MCF 10A (cell line): Measurements from ENCODE around the gene TMEM40. TPM values are rescaled to one million over a fixed set of nuclear protein-coding genes. Genes with fewer than 3 reads are reported as not detected.
"Not testable (repeated sequence)": the region's sequence is repeated elsewhere in the genome, so short reads cannot be mapped to it uniquely, and the experiment has no call there.

Experiments
- BruUV-seq: library from RNA; stranded (reverse); fragments of 400-500 nt; replicated peaks from 2 replicates; lab custom pipeline; 2021; lab: Mats Ljungman, UMichigan
- CTCF ChIA-PET: fragments of 300-600 bp; sonication (Branson Sonifier 250); formaldehyde crosslinking; extraction: SDS; loops from one replicate; lab custom pipeline; 2021; ENCODE audit warnings: antibody characterized with exemption, inconsistent platforms; lab: Yijun Ruan, JAX
- POLR2A ChIA-PET: fragments of 300-600, 350-650 bp; sonication (Branson Sonifier 250); formaldehyde crosslinking; extraction: SDS; loops from one replicate; lab custom pipeline; 2020; ENCODE audit warnings: antibody characterized with exemption, inconsistent platforms; lab: Yijun Ruan, JAX
- DNase-seq: peaks from one replicate; pipeline ENCODE4 v3.0.0-alpha.2; 2018; ENCODE audit not compliant: unreplicated experiment
- H3K27ac Mint-ChIP-seq: one replicate; pipeline ENCODE4 v1.8.0; 2022; ENCODE audit warnings: mild to moderate bottlenecking, low read depth, mixed read lengths; ENCODE audit not compliant: unreplicated experiment
- H3K27me3 Mint-ChIP-seq: one replicate; pipeline ENCODE4 v1.8.0; 2022; ENCODE audit warnings: mixed read lengths; ENCODE audit not compliant: insufficient read depth, unreplicated experiment
- H3K36me3 Mint-ChIP-seq: one replicate; pipeline ENCODE4 v1.8.0; 2022; ENCODE audit warnings: mild to moderate bottlenecking, moderate library complexity, mixed read lengths; ENCODE audit not compliant: insufficient read depth, unreplicated experiment
- H3K4me1 Mint-ChIP-seq: one replicate; pipeline ENCODE4 v1.8.0; 2022; ENCODE audit warnings: mixed read lengths; ENCODE audit not compliant: insufficient read depth, unreplicated experiment
- H3K4me3 Mint-ChIP-seq: one replicate; pipeline ENCODE4 v1.8.0; 2022; ENCODE audit warnings: mild to moderate bottlenecking, moderate library complexity, mixed read lengths; ENCODE audit not compliant: unreplicated experiment
- H3K9me3 Mint-ChIP-seq: one replicate; pipeline ENCODE4 v1.8.0; 2022; ENCODE audit warnings: mixed read lengths; ENCODE audit not compliant: unreplicated experiment
- intact Hi-C: fragments of 100-400 bp; cut with micrococcal nuclease; formaldehyde crosslinking; loops from 2 replicates; pipeline ENCODE4 v1.14.1; 2022
- total RNA-seq: library from RNA; stranded (reverse); gene quantifications from 2 replicates; pipeline ENCODE4 v1.2.3, GENCODE V29; 2022
- TF ChIP-seq, protein P1 (sequence below): fragments of 200-600 bp; IDR thresholded peaks from one replicate; pipeline ENCODE4 v1.8.0; 2022; ENCODE audit warnings: antibody characterized with exemption, mild to moderate bottlenecking; ENCODE audit not compliant: unreplicated experiment

TMEM40 gene
- total RNA-seq, 1 experiment from 2014 or later = 58.4 TPM

GRCh38 chr3:12727937-12728336 is 31.1 kb downstream of the TMEM40 start:
- ChIA-PET CTCF (interaction anchor here (2.9 kb wide), 1 partner anchor 8 kb away, joined by 9 read pairs; no protein-coding TSS in a partner anchor), POLR2A (no interaction called here)
- H3K9me3 Mint-ChIP-seq = peaks cover 10% of the 10 kb centered on the region
- H3K27me3 Mint-ChIP-seq = no peaks in the 10 kb centered on the region
- peaks cover 6% of the 10 kb centered on the region for H3K36me3 Mint-ChIP-seq
- intact Hi-C loops = no loop called here
- H3K4me3 Mint-ChIP-seq = no peak overlapping the region
- H3K27ac Mint-ChIP-seq = no peak overlapping the region
- no peaks in the 10 kb centered on the region for H3K4me1 Mint-ChIP-seq
- no peak for DNase-seq
- TF ChIP-seq, protein P1, sequence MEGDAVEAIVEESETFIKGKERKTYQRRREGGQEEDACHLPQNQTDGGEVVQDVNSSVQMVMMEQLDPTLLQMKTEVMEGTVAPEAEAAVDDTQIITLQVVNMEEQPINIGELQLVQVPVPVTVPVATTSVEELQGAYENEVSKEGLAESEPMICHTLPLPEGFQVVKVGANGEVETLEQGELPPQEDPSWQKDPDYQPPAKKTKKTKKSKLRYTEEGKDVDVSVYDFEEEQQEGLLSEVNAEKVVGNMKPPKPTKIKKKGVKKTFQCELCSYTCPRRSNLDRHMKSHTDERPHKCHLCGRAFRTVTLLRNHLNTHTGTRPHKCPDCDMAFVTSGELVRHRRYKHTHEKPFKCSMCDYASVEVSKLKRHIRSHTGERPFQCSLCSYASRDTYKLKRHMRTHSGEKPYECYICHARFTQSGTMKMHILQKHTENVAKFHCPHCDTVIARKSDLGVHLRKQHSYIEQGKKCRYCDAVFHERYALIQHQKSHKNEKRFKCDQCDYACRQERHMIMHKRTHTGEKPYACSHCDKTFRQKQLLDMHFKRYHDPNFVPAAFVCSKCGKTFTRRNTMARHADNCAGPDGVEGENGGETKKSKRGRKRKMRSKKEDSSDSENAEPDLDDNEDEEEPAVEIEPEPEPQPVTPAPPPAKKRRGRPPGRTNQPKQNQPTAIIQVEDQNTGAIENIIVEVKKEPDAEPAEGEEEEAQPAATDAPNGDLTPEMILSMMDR = no peak
- BruUV-seq = no TSS peak

- Mint-ChIP-seq H3K36me3 (peaks cover 5% of the 10 kb centered on the region), H3K9me3 (peaks cover 6% of the 10 kb centered on the region), H3K4me3 (no peak overlapping the region), H3K27me3 (no peaks in the 10 kb centered on the region), H3K4me1 (no peaks in the 10 kb centered on the region), H3K27ac (no peak overlapping the region)
- POLR2A ChIA-PET = no interaction called here
- DNase-seq = no peak
- intact Hi-C loops = no loop called here
- TF ChIP-seq, protein P1 = no peak
- BruUV-seq = no TSS peak
- CTCF ChIA-PET = interaction anchor here (2.9 kb wide), 1 partner anchor 7 kb away, joined by 9 read pairs; no protein-coding TSS in a partner anchor
These were observed 31.6 kb downstream of the TMEM40 start for GRCh38 chr3:12727481-12727880.

DNA sequence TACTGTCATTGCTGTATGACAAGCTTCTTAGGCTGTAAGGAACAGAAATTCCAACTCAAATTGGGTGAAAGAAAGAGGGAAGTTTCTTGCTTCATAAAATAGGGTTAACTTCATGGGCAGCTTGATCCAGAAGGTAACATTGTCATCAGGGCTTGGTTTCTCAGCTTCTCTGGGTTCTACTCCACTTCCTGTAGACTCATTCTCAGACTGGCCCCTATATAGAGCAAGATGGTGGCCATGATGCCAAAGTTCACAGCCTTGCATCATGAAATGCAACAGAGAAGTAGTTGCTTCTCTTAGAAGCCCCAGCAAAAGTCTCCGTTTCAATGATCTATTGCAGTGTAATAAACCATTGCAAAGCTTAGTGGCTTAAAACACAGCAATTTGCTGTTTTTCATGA is 33.6 kb downstream of the TMEM40 start:
- H3K27ac Mint-ChIP-seq = no peak overlapping the region
- intact Hi-C loops = no loop called here

DNA sequence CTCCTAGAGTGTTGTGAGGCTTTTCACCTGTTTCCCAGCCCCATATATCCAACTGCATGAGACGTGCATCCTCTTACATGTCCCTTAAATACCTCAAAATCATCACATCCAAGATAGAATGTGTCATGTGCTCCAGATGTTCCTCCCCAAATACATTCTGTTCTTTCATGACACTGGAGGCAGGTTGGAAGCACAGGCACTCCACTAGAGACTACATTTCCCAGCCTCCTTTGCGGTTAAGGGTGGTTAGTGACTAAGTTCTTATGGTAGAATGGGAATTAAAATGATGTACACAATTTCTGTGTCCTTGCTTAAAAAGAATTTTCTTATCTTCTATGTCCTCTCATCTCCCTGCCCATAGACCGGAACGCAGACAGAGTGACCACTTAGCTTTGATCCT is 34.3 kb downstream of the TMEM40 start:
- no peaks in the 10 kb centered on the region for H3K36me3 Mint-ChIP-seq
- BruUV-seq = no TSS peak
- POLR2A ChIA-PET = interaction anchor here (0.6 kb wide), 1 partner anchor 224 kb away, joined by 3 read pairs; no protein-coding TSS in a partner anchor
- no peak overlapping the region for H3K27ac Mint-ChIP-seq
- peaks cover 4% of the 10 kb centered on the region for H3K4me1 Mint-ChIP-seq
- intact Hi-C loops = no loop called here
- H3K9me3 Mint-ChIP-seq = no peaks in the 10 kb centered on the region
- no peak for DNase-seq
- H3K27me3 Mint-ChIP-seq = no peaks in the 10 kb centered on the region
- CTCF ChIA-PET = interaction anchor here (1.1 to 1.4 kb wide), 2 partner anchors 16 to 48 kb away, joined by 3 read pairs; no protein-coding TSS in a partner anchor
- TF ChIP-seq, protein P1 = no peak
- no peak overlapping the region for H3K4me3 Mint-ChIP-seq

More for the DNA sequence above, 33.6 kb downstream of the TMEM40 start:
- H3K4me3 Mint-ChIP-seq = no peak overlapping the region
- H3K36me3 Mint-ChIP-seq = no peaks in the 10 kb centered on the region
- no peaks in the 10 kb centered on the region for H3K4me1 Mint-ChIP-seq
- TF ChIP-seq, protein P1 = no peak
- H3K9me3 Mint-ChIP-seq = no peaks in the 10 kb centered on the region
- no TSS peak for BruUV-seq
- no peak for DNase-seq
- CTCF ChIA-PET = interaction anchor here (0.6 to 1.1 kb wide), 4 partner anchors 17 to 1074 kb away, joined by 3 read pairs; no protein-coding TSS in a partner anchor
- POLR2A ChIA-PET = interaction anchor here (0.6 kb wide), 1 partner anchor 224 kb away, joined by 3 read pairs; no protein-coding TSS in a partner anchor
- H3K27me3 Mint-ChIP-seq = no peaks in the 10 kb centered on the region

- intact Hi-C loops, BruUV-seq, H3K36me3 Mint-ChIP-seq, POLR2A ChIA-PET, H3K27ac Mint-ChIP-seq, H3K4me3 Mint-ChIP-seq, H3K4me1 Mint-ChIP-seq, H3K27me3 Mint-ChIP-seq, H3K9me3 Mint-ChIP-seq, DNase-seq: not testable (repeated sequence)
- CTCF ChIA-PET = interaction anchor here (1.0 to 1.4 kb wide), 2 partner anchors 11 to 14 kb away, joined by 3 to 5 read pairs; no protein-coding TSS in a partner anchor
These were observed 35.7 kb downstream of the TMEM40 start for GRCh38 chr3:12723362-12723761.
